ENCODE results near the gene SPIRE1.

DNA sequence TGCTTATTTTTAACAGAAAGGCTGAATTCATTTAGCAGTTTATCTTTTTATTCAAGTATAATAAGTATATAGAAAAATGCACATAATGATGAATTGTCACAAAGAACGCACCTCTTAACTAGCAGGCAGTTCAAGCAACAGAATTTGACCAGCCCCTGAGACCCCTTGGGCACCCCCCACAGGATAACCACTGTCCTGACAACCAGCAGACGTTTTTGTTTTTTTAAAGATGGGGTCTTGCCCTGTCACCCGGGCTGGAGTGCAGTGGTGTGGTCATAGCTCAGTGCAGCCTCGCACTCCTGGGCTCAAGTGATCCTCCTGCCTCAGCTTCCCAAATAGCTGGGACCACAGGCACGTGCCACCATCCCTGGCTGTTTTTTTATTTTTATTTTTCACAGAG is 236.2 kb downstream of the SPIRE1 start:
- TF ChIP-seq POLR2A (IDR thresholded peaks at IDR 0.05; ENCODE audit: low read length) (no peak), GATA1 (IDR thresholded peaks at IDR 0.05; ENCODE audit: low read depth, low read length) (no peak)

Measured in erythroblast (primary cell).